IPS DF 6.9 (cell line): Measurements from ENCODE around the gene SLC25A26.

Experiments
- DNase-seq: peaks from one replicate; pipeline ENCODE4 v3.0.0-alpha.2; 2013; ENCODE audit warnings: low read depth, low spot score
- H3K27ac ChIP-seq: one replicate; pipeline ENCODE4 v1.5.1; 2013; ENCODE audit warnings: low read length, control low read depth
- H3K27me3 ChIP-seq: 2 replicates; pipeline ENCODE4 v1.6.1; 2013; ENCODE audit warnings: mild to moderate bottlenecking, low read length; ENCODE audit not compliant: control insufficient read depth, insufficient read depth
- H3K36me3 ChIP-seq: 2 replicates; pipeline ENCODE4 v1.6.1; 2013; ENCODE audit warnings: low read length; ENCODE audit not compliant: control insufficient read depth, insufficient read depth
- H3K4me1 ChIP-seq: 2 replicates; pipeline ENCODE4 v1.6.1; 2013; ENCODE audit warnings: low read length; ENCODE audit not compliant: control insufficient read depth, insufficient read depth
- H3K4me3 ChIP-seq: 2 replicates; pipeline ENCODE4 v1.5.1; 2013; ENCODE audit warnings: mild to moderate bottlenecking, low read length
- H3K9me3 ChIP-seq: 2 replicates; pipeline ENCODE4 v1.6.1; 2013; ENCODE audit warnings: low read length, inconsistent platforms; ENCODE audit not compliant: control insufficient read depth, insufficient read depth
- WGBS: extraction: QIAGEN DNeasy Blood & Tissue Kit; methylation state at CpG from one replicate; pipeline ENCODE4 v1.1.7; 2013; ENCODE audit warnings: mixed read lengths, missing lambda C conversion rate; ENCODE audit not compliant: insufficient read length, insufficient coverage; 5-methylcytosine and 5-hydroxymethylcytosine counted together

SLC25A26 gene

GRCh38 chr3:66220602-66221377 lies at the start of gene SLC25A26:
TSS of gene SLC25A26 (plus strand) at chr3:66221001. CDS start at chr3:66221095, 94 bp downstream.
- no peak within 1 kb of the TSS for H3K27ac ChIP-seq
- no peaks in the 10 kb centered on the region for H3K4me1 ChIP-seq
- peak; percentile 87 for DNase-seq
- H3K27me3 ChIP-seq: no peaks in the 10 kb centered on the region
- H3K4me3 ChIP-seq: peak within 1 kb of the TSS; percentile 58; the same call in 1 of the 2 replicates
- no peaks in the 10 kb centered on the region; the same call in 1 of the 2 replicates for H3K36me3 ChIP-seq
- no CpG with 5 or more reads among the region's 56 CpGs for WGBS
- H3K9me3 ChIP-seq: no peaks in the 10 kb centered on the region

GRCh38 chr3:66172394-66172793 lies 48.4 kb upstream of the SLC25A26 start:
- no peaks in the 10 kb centered on the region for H3K27me3 ChIP-seq
- H3K36me3 ChIP-seq: no peaks in the 10 kb centered on the region
- no peak overlapping the region for H3K4me3 ChIP-seq
- no peaks in the 10 kb centered on the region for H3K9me3 ChIP-seq
- no peaks in the 10 kb centered on the region for H3K4me1 ChIP-seq
- DNase-seq: no peak
- no peak overlapping the region for H3K27ac ChIP-seq
- no CpG with 5 or more reads among the region's 1 CpG for WGBS

DNA sequence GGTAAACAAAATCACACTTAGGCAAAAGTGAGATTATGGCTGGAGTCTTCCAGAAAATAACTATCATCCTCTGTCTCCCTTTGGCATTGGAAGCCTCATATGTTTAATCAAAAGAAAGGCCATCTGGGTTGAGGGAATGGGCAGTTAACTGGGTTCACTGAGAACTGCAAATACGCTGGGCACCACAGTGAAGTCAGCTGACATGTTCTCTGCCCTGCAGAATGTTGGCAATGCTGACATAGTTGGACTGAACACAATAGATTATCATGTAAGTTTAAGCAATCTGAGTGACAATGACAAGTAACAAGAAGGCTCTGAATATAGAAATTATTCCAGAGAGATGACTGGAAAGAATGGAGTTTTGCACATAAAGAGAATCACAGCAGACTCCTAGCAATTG lies 43.8 kb upstream of the SLC25A26 start:
- Histone ChIP-seq H3K4me3 (no peak overlapping the region), H3K36me3 (no peaks in the 10 kb centered on the region), H3K9me3 (no peaks in the 10 kb centered on the region), H3K4me1 (no peaks in the 10 kb centered on the region), H3K27ac (no peak overlapping the region), H3K27me3 (no peaks in the 10 kb centered on the region)
- WGBS: no CpG with 5 or more reads among the region's 1 CpG
- DNase-seq: no peak

GRCh38 chr3:66178206-66178605 lies 42.6 kb upstream of the SLC25A26 start:
- Histone ChIP-seq H3K36me3 (no peaks in the 10 kb centered on the region), H3K4me3 (no peak overlapping the region), H3K27ac (no peak overlapping the region), H3K4me1 (no peaks in the 10 kb centered on the region), H3K27me3 (no peaks in the 10 kb centered on the region), H3K9me3 (no peaks in the 10 kb centered on the region)
- DNase-seq: no peak
- WGBS: no CpG with 5 or more reads among the region's 6 CpGs

- no CpG with 5 or more reads among the region's 2 CpGs for WGBS
Observed at GRCh38 chr3:66179793-66180192, 41.0 kb upstream of the SLC25A26 start.

GRCh38 chr3:66181764-66182163 lies 39.0 kb upstream of the SLC25A26 start:
- Histone ChIP-seq H3K4me3 (no peak overlapping the region), H3K27ac (no peak overlapping the region), H3K36me3 (no peaks in the 10 kb centered on the region), H3K9me3 (no peaks in the 10 kb centered on the region), H3K4me1 (no peaks in the 10 kb centered on the region), H3K27me3 (no peaks in the 10 kb centered on the region)
- DNase-seq: no peak
- no CpG with 5 or more reads among the region's 6 CpGs for WGBS

More at GRCh38 chr3:66179793-66180192, 41.0 kb upstream of the SLC25A26 start:
- Histone ChIP-seq H3K9me3 (no peaks in the 10 kb centered on the region), H3K4me3 (no peak overlapping the region), H3K27ac (no peak overlapping the region), H3K4me1 (no peaks in the 10 kb centered on the region), H3K36me3 (no peaks in the 10 kb centered on the region), H3K27me3 (no peaks in the 10 kb centered on the region)
- no peak for DNase-seq

DNA sequence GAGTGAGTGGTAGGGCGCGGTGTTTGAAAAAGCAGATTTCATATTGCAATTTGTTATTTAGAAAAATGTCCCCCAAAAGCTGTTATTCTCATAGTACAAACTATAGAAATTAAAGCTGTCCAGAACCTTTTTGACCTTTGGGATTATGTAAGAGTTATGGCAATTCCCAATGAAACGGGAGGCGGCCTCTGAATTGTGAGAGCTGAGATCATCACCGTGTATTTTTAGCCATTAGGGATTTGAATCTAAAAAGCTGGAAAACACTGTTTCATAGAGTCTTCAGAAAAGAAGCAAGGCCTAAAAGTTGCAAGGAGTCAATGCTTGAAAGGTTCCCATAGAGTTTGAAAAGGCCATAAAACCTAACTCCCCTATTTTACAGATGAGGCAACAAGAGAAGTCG lies 38.6 kb upstream of the SLC25A26 start:
- DNase-seq: no peak
- Histone ChIP-seq H3K4me3 (no peak overlapping the region), H3K36me3 (no peaks in the 10 kb centered on the region), H3K4me1 (no peaks in the 10 kb centered on the region), H3K27ac (no peak overlapping the region), H3K27me3 (no peaks in the 10 kb centered on the region), H3K9me3 (no peaks in the 10 kb centered on the region)
- no CpG with 5 or more reads among the region's 6 CpGs for WGBS

GRCh38 chr3:66186545-66186944 lies 34.3 kb upstream of the SLC25A26 start:
- Histone ChIP-seq H3K4me3 (no peak overlapping the region), H3K4me1 (no peaks in the 10 kb centered on the region), H3K9me3 (no peaks in the 10 kb centered on the region), H3K27me3 (no peaks in the 10 kb centered on the region), H3K27ac (no peak overlapping the region), H3K36me3 (no peaks in the 10 kb centered on the region)
- DNase-seq: no peak

GRCh38 chr3:66195347-66195783 lies 25.4 kb upstream of the SLC25A26 start:
- no peak for DNase-seq
- WGBS: no CpG with 5 or more reads among the region's 21 CpGs
- no peak overlapping the region for H3K4me3 ChIP-seq
- H3K27ac ChIP-seq: no peak overlapping the region
- H3K27me3 ChIP-seq: no peaks in the 10 kb centered on the region
- no peaks in the 10 kb centered on the region for H3K9me3 ChIP-seq
- H3K4me1 ChIP-seq: no peaks in the 10 kb centered on the region
- no peaks in the 10 kb centered on the region for H3K36me3 ChIP-seq

DNA sequence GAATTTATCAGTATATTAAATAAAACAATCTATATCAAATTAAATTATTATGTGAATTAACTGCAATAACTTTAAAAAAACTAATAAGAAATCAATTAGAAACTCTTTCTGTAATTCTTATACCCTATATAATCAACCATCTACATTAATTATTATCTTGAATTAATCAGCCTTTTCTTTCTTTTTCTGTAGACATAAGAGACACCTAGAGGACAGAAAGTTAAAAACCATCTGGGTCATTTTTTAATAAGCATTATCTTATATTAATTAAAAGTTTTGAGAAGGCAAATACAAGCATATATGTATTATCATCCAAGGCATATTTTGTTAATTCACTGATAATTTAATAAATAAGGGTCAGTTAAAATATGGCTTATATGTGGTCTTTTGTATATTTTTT lies 24.2 kb upstream of the SLC25A26 start:
- H3K4me1 ChIP-seq: no peaks in the 10 kb centered on the region
- no peaks in the 10 kb centered on the region for H3K9me3 ChIP-seq
- no peak overlapping the region for H3K4me3 ChIP-seq
- H3K27ac ChIP-seq: no peak overlapping the region
- DNase-seq: no peak
- no peaks in the 10 kb centered on the region for H3K36me3 ChIP-seq
- no peaks in the 10 kb centered on the region for H3K27me3 ChIP-seq

DNA sequence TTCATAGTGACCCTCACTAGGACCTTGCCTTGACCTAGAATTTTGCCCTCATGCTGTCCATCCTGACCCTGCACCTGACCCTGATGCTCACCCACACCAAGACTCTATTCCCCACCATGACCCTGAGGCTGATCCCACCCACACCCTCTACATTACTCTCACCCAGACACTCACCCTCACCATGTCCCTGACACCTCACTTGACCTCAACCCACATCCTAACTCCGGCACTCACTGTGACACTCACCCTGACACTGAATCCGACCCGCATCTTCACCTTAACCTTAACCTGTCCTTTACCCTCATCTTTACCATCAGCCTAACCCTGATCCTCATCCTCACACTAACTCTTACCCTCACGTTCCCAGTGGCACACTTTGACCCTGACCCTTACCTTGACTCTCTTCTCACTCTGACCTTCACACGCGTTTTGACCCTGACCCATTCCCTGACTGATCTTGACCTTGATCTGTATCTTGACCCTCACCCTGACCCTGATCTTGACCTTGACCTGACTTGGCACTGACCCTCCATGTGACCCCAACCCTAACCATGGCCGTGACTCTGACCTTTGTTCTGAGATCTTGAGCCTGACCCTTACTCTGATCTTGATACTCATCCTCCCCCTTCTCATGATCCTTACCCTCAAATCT lies 22.2 kb upstream of the SLC25A26 start:
- Histone ChIP-seq H3K9me3 (no peaks in the 10 kb centered on the region), H3K4me3 (no peak overlapping the region), H3K4me1 (no peaks in the 10 kb centered on the region), H3K27me3 (no peaks in the 10 kb centered on the region), H3K27ac (no peak overlapping the region), H3K36me3 (no peaks in the 10 kb centered on the region)
- WGBS: 100% methylated on average over 2 of the region's 7 CpGs
- no peak for DNase-seq
